ENCODE data around the gene UHRF1. TPM values are rescaled to one million over a fixed set of nuclear protein-coding genes. Genes with fewer than 3 reads are reported as not detected.

The UHRF1 gene
- total RNA-seq (10 to 100 TPM in 1 of 2 donors, under 1 TPM in 1; 0.25 to 57.4 TPM), polyA plus RNA-seq (1 to 10 TPM in 1 of 2 donors, under 1 TPM in 1; 0.06 to 1.2 TPM)

DNA sequence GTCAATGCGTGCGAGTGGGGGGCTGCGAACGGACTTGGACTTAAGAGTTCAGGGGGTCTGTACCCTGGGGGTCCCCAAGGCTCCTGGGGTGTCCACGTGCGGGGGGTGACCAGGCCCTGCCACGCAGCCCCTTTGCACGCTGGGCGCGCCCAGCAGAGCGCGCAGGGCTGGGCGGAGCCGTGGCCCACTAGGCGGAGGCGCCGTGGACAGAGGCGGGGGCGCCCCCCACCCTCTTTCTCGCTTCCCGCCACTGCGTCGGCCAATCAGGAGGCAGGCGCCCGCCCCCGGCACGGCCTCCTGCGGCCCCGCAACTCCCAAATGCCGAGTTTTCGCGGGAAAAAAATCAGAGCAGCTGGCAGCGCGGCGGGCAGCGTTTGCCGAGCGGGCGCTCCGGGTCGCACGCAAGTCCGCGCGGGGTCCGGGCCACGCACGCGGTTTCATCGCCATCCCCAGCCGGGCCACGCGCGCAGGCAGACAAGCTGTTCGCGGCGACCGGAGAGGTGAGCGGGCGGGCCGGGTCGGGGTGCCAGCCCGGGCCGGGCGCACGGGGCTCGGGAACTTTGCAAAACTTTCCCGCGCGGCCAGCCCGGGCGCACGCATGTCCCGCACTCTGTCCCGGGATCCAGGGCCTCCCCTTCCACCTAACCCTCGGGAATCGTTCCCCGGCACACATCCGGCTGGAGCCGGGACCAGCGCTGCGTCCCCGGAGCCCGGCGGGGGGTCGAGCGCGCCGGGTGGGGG, at the start of gene UHRF1:
Gene UHRF1 (plus strand): TSS at position 346 of the 741 bp plus-strand sequence. CDS start 1,385 bp downstream, outside the sequence.
- Histone ChIP-seq H3K36me3 (ENCODE audit: control insufficient read depth in 4 of 4, insufficient read depth in 3 of 4, low read depth in 1 of 4, low read length in 3 of 4) (no peaks in the 10 kb centered on the region), H3K27ac (ENCODE audit: low read depth in 1 of 2, low read length in 2 of 2) (no peak within 1 kb of the TSS), H3K4me1 (ENCODE audit: control insufficient read depth in 4 of 4, insufficient read depth in 4 of 4, low read length in 3 of 4) (peaks cover 6 to 26% (median 15%) of the 10 kb centered on the region in 4 donors), H3K9ac (ENCODE audit: low read depth in 1 of 2, low read length in 2 of 2) (no peak within 1 kb of the TSS), H3K27me3 (ENCODE audit: control insufficient read depth in 4 of 4, insufficient read depth in 4 of 4, low read length in 3 of 4) (no peaks in the 10 kb centered on the region), H3K4me3 (ENCODE audit: low read depth in 1 of 3, low read length in 3 of 3) (peak within 1 kb of the TSS in 2 of 3 donors; percentile 21 to 75), H3K9me3 (ENCODE audit: control insufficient read depth in 4 of 4, low read length in 3 of 4) (no peaks in the 10 kb centered on the region)
- 3% methylated on average over 89 of the region's 89 CpGs for WGBS
- peak; percentile 62 for DNase-seq (ENCODE audit: low spot score)
- TF ChIP-seq SP1 (IDR thresholded peaks at IDR 0.05) (no peak), HNF4G (IDR thresholded peaks at IDR 0.05) (no peak), EGR1 (IDR thresholded peaks at IDR 0.05; ENCODE audit: low read depth in 2 of 2) (no peak), RAD21 (IDR thresholded peaks at IDR 0.05) (no peak), FOXA1 (IDR thresholded peaks at IDR 0.05) (no peak), NR2F2 (IDR thresholded peaks at IDR 0.05) (no peak), HNF4A (conservative IDR thresholded peaks at IDR 0.05) (no peak), RXRA (IDR thresholded peaks at IDR 0.05) (no peak), GABPA (IDR thresholded peaks at IDR 0.05 in 1 of 2, conservative IDR thresholded peaks at IDR 0.05 in 1 of 2) (no peak), TAF1 (conservative IDR thresholded peaks at IDR 0.05) (no peak)
- TF ChIP-seq, protein P1, sequence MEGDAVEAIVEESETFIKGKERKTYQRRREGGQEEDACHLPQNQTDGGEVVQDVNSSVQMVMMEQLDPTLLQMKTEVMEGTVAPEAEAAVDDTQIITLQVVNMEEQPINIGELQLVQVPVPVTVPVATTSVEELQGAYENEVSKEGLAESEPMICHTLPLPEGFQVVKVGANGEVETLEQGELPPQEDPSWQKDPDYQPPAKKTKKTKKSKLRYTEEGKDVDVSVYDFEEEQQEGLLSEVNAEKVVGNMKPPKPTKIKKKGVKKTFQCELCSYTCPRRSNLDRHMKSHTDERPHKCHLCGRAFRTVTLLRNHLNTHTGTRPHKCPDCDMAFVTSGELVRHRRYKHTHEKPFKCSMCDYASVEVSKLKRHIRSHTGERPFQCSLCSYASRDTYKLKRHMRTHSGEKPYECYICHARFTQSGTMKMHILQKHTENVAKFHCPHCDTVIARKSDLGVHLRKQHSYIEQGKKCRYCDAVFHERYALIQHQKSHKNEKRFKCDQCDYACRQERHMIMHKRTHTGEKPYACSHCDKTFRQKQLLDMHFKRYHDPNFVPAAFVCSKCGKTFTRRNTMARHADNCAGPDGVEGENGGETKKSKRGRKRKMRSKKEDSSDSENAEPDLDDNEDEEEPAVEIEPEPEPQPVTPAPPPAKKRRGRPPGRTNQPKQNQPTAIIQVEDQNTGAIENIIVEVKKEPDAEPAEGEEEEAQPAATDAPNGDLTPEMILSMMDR (IDR thresholded peaks at IDR 0.05; ENCODE audit: low read depth, low read length, missing input control): no peak
- TF ChIP-seq, protein P2, sequence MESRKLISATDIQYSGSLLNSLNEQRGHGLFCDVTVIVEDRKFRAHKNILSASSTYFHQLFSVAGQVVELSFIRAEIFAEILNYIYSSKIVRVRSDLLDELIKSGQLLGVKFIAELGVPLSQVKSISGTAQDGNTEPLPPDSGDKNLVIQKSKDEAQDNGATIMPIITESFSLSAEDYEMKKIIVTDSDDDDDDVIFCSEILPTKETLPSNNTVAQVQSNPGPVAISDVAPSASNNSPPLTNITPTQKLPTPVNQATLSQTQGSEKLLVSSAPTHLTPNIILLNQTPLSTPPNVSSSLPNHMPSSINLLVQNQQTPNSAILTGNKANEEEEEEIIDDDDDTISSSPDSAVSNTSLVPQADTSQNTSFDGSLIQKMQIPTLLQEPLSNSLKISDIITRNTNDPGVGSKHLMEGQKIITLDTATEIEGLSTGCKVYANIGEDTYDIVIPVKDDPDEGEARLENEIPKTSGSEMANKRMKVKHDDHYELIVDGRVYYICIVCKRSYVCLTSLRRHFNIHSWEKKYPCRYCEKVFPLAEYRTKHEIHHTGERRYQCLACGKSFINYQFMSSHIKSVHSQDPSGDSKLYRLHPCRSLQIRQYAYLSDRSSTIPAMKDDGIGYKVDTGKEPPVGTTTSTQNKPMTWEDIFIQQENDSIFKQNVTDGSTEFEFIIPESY (IDR thresholded peaks at IDR 0.05): no peak

DNA sequence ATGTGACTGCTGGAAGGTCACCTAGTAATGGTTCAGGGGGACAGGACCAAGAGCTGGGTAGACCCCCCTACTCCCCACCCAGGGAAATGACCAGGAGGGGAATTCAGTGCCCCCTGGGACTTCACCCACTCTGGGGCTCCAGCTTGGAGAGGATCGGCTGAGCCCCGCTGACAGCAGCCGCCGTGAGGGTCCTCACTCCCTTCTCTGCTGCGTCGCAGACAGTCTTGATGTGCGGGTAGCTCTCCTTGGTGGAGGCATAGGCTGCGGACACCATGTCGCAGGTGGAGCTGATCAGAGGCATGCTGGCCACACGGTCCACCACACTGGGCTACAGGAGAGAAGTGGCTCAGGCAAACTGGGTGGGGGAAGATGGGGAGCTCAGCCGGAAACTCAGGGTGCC, 49.6 kb upstream of the UHRF1 start:
- Histone ChIP-seq H3K36me3 (ENCODE audit: control insufficient read depth in 4 of 4, insufficient read depth in 3 of 4, low read depth in 1 of 4, low read length in 3 of 4) (peaks cover 12 to 25% (median 15%) of the 10 kb centered on the region in 4 donors), H3K9me3 (ENCODE audit: control insufficient read depth in 4 of 4, low read length in 3 of 4) (no peaks in the 10 kb centered on the region), H3K27ac (ENCODE audit: low read depth in 1 of 2, low read length in 2 of 2) (no peak overlapping the region), H3K27me3 (ENCODE audit: control insufficient read depth in 4 of 4, insufficient read depth in 4 of 4, low read length in 3 of 4) (no peaks in the 10 kb centered on the region), H3K4me1 (ENCODE audit: control insufficient read depth in 4 of 4, insufficient read depth in 4 of 4, low read length in 3 of 4) (peaks cover 0 to 4% (median 0%) of the 10 kb centered on the region in 4 donors), H3K9ac (ENCODE audit: low read depth in 1 of 2, low read length in 2 of 2) (no peak overlapping the region), H3K4me3 (ENCODE audit: low read depth in 1 of 3, low read length in 3 of 3) (no peak overlapping the region)
- no peak for DNase-seq (ENCODE audit: low spot score)
- WGBS: 97% methylated on average over 11 of the region's 11 CpGs
- TF ChIP-seq FOXA1 (IDR thresholded peaks at IDR 0.05) (no peak), EGR1 (IDR thresholded peaks at IDR 0.05; ENCODE audit: low read depth in 2 of 2) (no peak), JUND (IDR thresholded peaks at IDR 0.05) (no peak), YY1 (IDR thresholded peaks at IDR 0.05) (no peak), HNF4G (IDR thresholded peaks at IDR 0.05) (no peak), FOXA2 (IDR thresholded peaks at IDR 0.05) (no peak), RXRA (IDR thresholded peaks at IDR 0.05) (no peak), SP1 (IDR thresholded peaks at IDR 0.05) (no peak), TAF1 (conservative IDR thresholded peaks at IDR 0.05) (no peak), NR2F2 (IDR thresholded peaks at IDR 0.05) (no peak), GABPA (IDR thresholded peaks at IDR 0.05 in 1 of 2, conservative IDR thresholded peaks at IDR 0.05 in 1 of 2) (no peak)
- TF ChIP-seq, protein P3, sequence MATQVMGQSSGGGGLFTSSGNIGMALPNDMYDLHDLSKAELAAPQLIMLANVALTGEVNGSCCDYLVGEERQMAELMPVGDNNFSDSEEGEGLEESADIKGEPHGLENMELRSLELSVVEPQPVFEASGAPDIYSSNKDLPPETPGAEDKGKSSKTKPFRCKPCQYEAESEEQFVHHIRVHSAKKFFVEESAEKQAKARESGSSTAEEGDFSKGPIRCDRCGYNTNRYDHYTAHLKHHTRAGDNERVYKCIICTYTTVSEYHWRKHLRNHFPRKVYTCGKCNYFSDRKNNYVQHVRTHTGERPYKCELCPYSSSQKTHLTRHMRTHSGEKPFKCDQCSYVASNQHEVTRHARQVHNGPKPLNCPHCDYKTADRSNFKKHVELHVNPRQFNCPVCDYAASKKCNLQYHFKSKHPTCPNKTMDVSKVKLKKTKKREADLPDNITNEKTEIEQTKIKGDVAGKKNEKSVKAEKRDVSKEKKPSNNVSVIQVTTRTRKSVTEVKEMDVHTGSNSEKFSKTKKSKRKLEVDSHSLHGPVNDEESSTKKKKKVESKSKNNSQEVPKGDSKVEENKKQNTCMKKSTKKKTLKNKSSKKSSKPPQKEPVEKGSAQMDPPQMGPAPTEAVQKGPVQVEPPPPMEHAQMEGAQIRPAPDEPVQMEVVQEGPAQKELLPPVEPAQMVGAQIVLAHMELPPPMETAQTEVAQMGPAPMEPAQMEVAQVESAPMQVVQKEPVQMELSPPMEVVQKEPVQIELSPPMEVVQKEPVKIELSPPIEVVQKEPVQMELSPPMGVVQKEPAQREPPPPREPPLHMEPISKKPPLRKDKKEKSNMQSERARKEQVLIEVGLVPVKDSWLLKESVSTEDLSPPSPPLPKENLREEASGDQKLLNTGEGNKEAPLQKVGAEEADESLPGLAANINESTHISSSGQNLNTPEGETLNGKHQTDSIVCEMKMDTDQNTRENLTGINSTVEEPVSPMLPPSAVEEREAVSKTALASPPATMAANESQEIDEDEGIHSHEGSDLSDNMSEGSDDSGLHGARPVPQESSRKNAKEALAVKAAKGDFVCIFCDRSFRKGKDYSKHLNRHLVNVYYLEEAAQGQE (IDR thresholded peaks at IDR 0.05): no peak
- TF ChIP-seq, protein P1 (IDR thresholded peaks at IDR 0.05; ENCODE audit: low read depth, low read length, missing input control): no peak
- TF ChIP-seq, protein P4, sequence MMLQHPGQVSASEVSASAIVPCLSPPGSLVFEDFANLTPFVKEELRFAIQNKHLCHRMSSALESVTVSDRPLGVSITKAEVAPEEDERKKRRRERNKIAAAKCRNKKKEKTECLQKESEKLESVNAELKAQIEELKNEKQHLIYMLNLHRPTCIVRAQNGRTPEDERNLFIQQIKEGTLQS (IDR thresholded peaks at IDR 0.05): no peak
- TF ChIP-seq, protein P2 (IDR thresholded peaks at IDR 0.05): no peak
- TF ChIP-seq, protein P5, sequence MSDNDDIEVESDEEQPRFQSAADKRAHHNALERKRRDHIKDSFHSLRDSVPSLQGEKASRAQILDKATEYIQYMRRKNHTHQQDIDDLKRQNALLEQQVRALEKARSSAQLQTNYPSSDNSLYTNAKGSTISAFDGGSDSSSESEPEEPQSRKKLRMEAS (IDR thresholded peaks at IDR 0.05): no peak
